IMR-90 (cell line): ENCODE data around the gene CCR3. TPM values are rescaled to one million over a fixed set of nuclear protein-coding genes. Genes with fewer than 3 reads are reported as not detected.

Experiments
- ATAC-seq: fragments of 200-7000 bp; cut with Tn5 transposase; 2 replicates; pipeline ENCODE4 v1.9.1; 2020; ENCODE audit warnings: low read depth, mild to moderate bottlenecking, moderate library complexity
- BruUV-seq: library from RNA; stranded (reverse); fragments of 400-500 nt; replicated peaks from 2 replicates; lab custom pipeline; 2021; lab: Mats Ljungman, UMichigan
- CTCF ChIA-PET: fragments of 300-600 bp; formaldehyde crosslinking; extraction: SDS; loops from one replicate; lab custom pipeline; 2021; ENCODE audit warnings: antibody characterized with exemption; lab: Yijun Ruan, JAX
- POLR2A ChIA-PET: fragments of 300-600 bp; sonication (Branson Sonifier 250); formaldehyde crosslinking; loops from one replicate; lab custom pipeline; 2022; ENCODE audit warnings: antibody characterized with exemption; ENCODE audit not compliant: unreplicated experiment; lab: Charles Lee
- DNase-seq: peaks from one replicate; pipeline ENCODE4 v3.0.0; 2013
- H2AFZ ChIP-seq: replicated peaks from 2 replicates; pipeline ENCODE3; 2013; ENCODE audit warnings: low read length, mild to moderate bottlenecking; ENCODE audit not compliant: poor library complexity
- H2AK5ac ChIP-seq: 2 replicates; pipeline ENCODE4 v1.6.1; 2013; ENCODE audit warnings: low read depth, low read length, inconsistent platforms
- H2AK9ac ChIP-seq: replicated peaks from 2 replicates; pipeline ENCODE3; 2013; ENCODE audit warnings: mild to moderate bottlenecking, low read depth, low read length, moderate library complexity; ENCODE audit not compliant: poor library complexity
- H2BK120ac ChIP-seq: 2 replicates; pipeline ENCODE4 v1.6.1; 2013; ENCODE audit warnings: low read depth, low read length, inconsistent platforms
- H2BK15ac ChIP-seq: 3 replicates; pipeline ENCODE4 v1.6.1; 2013; ENCODE audit warnings: low read depth, low read length, inconsistent platforms
- H2BK20ac ChIP-seq: 2 replicates; pipeline ENCODE4 v1.6.1; 2013; ENCODE audit warnings: low read depth, mild to moderate bottlenecking, inconsistent platforms, low read length, moderate library complexity
- H2BK5ac ChIP-seq: 2 replicates; pipeline ENCODE4 v1.6.1; 2013; ENCODE audit warnings: mild to moderate bottlenecking, low read depth, low read length, inconsistent platforms; ENCODE audit not compliant: poor library complexity, severe bottlenecking
- H3K14ac ChIP-seq: replicated peaks from 2 replicates; pipeline ENCODE4 v1.6.1; 2013; ENCODE audit warnings: low read depth, low read length, inconsistent platforms
- H3K18ac ChIP-seq: 2 replicates; pipeline ENCODE4 v1.6.1; 2013; ENCODE audit warnings: low read depth, low read length, control low read depth
- H3K23ac ChIP-seq: 2 replicates; pipeline ENCODE4 v1.6.1; 2013; ENCODE audit warnings: low read depth, low read length, inconsistent platforms
- H3K27ac ChIP-seq: 2 replicates; pipeline ENCODE4 v1.5.1; 2013; ENCODE audit warnings: mild to moderate bottlenecking, control low read depth, low read length; ENCODE audit not compliant: insufficient read depth
- H3K27me3 ChIP-seq: 2 replicates; pipeline ENCODE4 v1.6.1; 2013; ENCODE audit warnings: low read length; ENCODE audit not compliant: control insufficient read depth, insufficient read depth
- H3K36me3 ChIP-seq: 2 replicates; pipeline ENCODE4 v1.6.1; 2013; ENCODE audit warnings: low read length, mixed read lengths; ENCODE audit not compliant: control insufficient read depth, insufficient read depth
- H3K4ac ChIP-seq: 2 replicates; pipeline ENCODE4 v1.6.1; 2013; ENCODE audit warnings: low read depth, low read length, inconsistent platforms
- H3K4me1 ChIP-seq: 2 replicates; pipeline ENCODE4 v1.6.1; 2013; ENCODE audit warnings: low read length, mixed read lengths; ENCODE audit not compliant: control insufficient read depth, insufficient read depth
- H3K4me2 ChIP-seq: 2 replicates; pipeline ENCODE4 v1.6.1; 2013; ENCODE audit warnings: low read depth, mild to moderate bottlenecking, control low read depth, low read length, moderate library complexity
- H3K4me3 ChIP-seq: 2 replicates; pipeline ENCODE4 v1.5.1; 2013; ENCODE audit warnings: low read depth, mild to moderate bottlenecking, control low read depth, low read length, moderate library complexity; ENCODE audit not compliant: insufficient read depth
- H3K56ac ChIP-seq: 2 replicates; pipeline ENCODE4 v1.6.1; 2013; ENCODE audit warnings: low read length, inconsistent platforms; ENCODE audit not compliant: insufficient read depth; ENCODE audit errors: extremely low read depth
- H3K79me1 ChIP-seq, 2 experiments: 2 replicates each; pipeline ENCODE4 v1.6.1; 2013; ENCODE audit warnings: low read length in 2 of 2, inconsistent platforms in 1 of 2, low read depth in 1 of 2
- H3K9ac ChIP-seq: 2 replicates; pipeline ENCODE4 v1.6.1; 2013; ENCODE audit warnings: low read depth, low read length, control low read depth
- H3K9me1 ChIP-seq: 2 replicates; pipeline ENCODE4 v1.6.1; 2013; ENCODE audit warnings: low read length, inconsistent platforms; ENCODE audit not compliant: insufficient read depth
- H3K9me3 ChIP-seq: 2 replicates; pipeline ENCODE4 v1.6.1; 2013; ENCODE audit warnings: low read length; ENCODE audit not compliant: control insufficient read depth, insufficient read depth
- H4K20me1 ChIP-seq: 2 replicates; pipeline ENCODE4 v1.6.1; 2013; ENCODE audit warnings: low read length, inconsistent platforms; ENCODE audit not compliant: insufficient read depth
- H4K5ac ChIP-seq: 2 replicates; pipeline ENCODE4 v1.6.1; 2013; ENCODE audit warnings: mild to moderate bottlenecking, low read depth, low read length, control low read depth
- H4K8ac ChIP-seq, 2 experiments: 2 replicates each; pipeline ENCODE4 v1.6.1; 2013; ENCODE audit warnings: low read depth in 2 of 2, low read length in 2 of 2, control low read depth in 1 of 2, inconsistent platforms in 1 of 2
- H4K91ac ChIP-seq: 2 replicates; pipeline ENCODE4 v1.6.1; 2013; ENCODE audit warnings: low read depth, low read length, inconsistent platforms; ENCODE audit not compliant: insufficient read depth
- BHLHE40 ChIP-seq: fragments of 150-350 bp; IDR thresholded peaks from 2 replicates; pipeline ENCODE4 v1.6.1; 2016; ENCODE audit warnings: mild to moderate bottlenecking, low read depth, low read length
- CEBPB ChIP-seq: IDR thresholded peaks from 2 replicates; pipeline ENCODE4 v1.6.1; 2012; ENCODE audit warnings: low read depth, low read length, improper control_type of control experiment
- CHD1 ChIP-seq: IDR thresholded peaks from 2 replicates; pipeline ENCODE4 v1.6.1; 2012; ENCODE audit warnings: low read depth, low read length, improper control_type of control experiment
- CTCF ChIP-seq: conservative IDR thresholded peaks from 2 replicates; pipeline ENCODE4 v1.5.1; 2012; ENCODE audit warnings: mild to moderate bottlenecking, low read depth, low read length, improper control_type of control experiment
- FOS ChIP-seq: fragments of 150-350 bp; IDR thresholded peaks from 2 replicates; pipeline ENCODE4 v1.6.1; 2016; ENCODE audit warnings: low read depth, low read length
- MAFK ChIP-seq: IDR thresholded peaks from 2 replicates; pipeline ENCODE4 v1.6.1; 2012; ENCODE audit warnings: low read depth, low read length, improper control_type of control experiment
- MAZ ChIP-seq: IDR thresholded peaks from 2 replicates; pipeline ENCODE4 v1.6.1; 2012; ENCODE audit warnings: low read depth, mild to moderate bottlenecking, low read length, improper control_type of control experiment, moderate library complexity, borderline replicate concordance
- NFE2L2 ChIP-seq: fragments of 150-350 bp; IDR thresholded peaks from 2 replicates; pipeline ENCODE4 v1.6.1; 2016; ENCODE audit warnings: low read depth, mild to moderate bottlenecking, low read length
- RAD21 ChIP-seq: IDR thresholded peaks from 2 replicates; pipeline ENCODE4 v1.6.1; 2012; ENCODE audit warnings: low read length, improper control_type of control experiment
- RCOR1 ChIP-seq: IDR thresholded peaks from 2 replicates; pipeline ENCODE4 v1.6.1; 2012; ENCODE audit warnings: mild to moderate bottlenecking, low read length, improper control_type of control experiment; ENCODE audit not compliant: insufficient replicate concordance
- USF2 ChIP-seq: fragments of 150-350 bp; IDR thresholded peaks from 2 replicates; pipeline ENCODE4 v1.6.1; 2017; ENCODE audit warnings: mild to moderate bottlenecking, antibody characterized with exemption, low read length, low read depth
- WGBS, 2 experiments: methylation state at CpG; one replicate each; pipeline versions ENCODE4 v1.1.5 to v1.1.7; 2013; ENCODE audit warnings: missing lambda C conversion rate in 2 of 2; ENCODE audit not compliant: insufficient read length in 1 of 2; ENCODE audit errors: extremely low coverage in 2 of 2; 5-methylcytosine and 5-hydroxymethylcytosine counted together
- dilution Hi-C: fragments of 300-500 bp; cut with HindIII; formaldehyde crosslinking; loops from one replicate; pipeline ENCODE4 v1.14.3; 2018; ENCODE audit warnings: low sequenced_read_pairs; ENCODE audit not compliant: unreplicated experiment
- in situ Hi-C: fragments of 300-500 bp; cut with MboI; formaldehyde crosslinking; loops from 3 replicates; pipeline ENCODE4 v1.14.3; 2019; ENCODE audit warnings: low sequenced_read_pairs, inconsistent platforms, mixed read lengths
- intact Hi-C: fragments of 100-400 bp; cut with micrococcal nuclease; formaldehyde crosslinking; loops from 2 replicates; pipeline ENCODE4 v1.10.0; 2022
- polyA plus RNA-seq, 3 experiments: library from polyadenylated mRNA; depleted of rRNA; stranded (reverse); fragments of >200 nt; gene quantifications; 2 replicates each; pipeline ENCODE4 v1.2.3, GENCODE V29; 2012; ENCODE audit warnings: low replicate concordance in 1 of 3
- total RNA-seq: library from RNA; depleted of rRNA; stranded (reverse); fragments of >200 nt; gene quantifications from 2 replicates; pipeline ENCODE4 v1.2.3, GENCODE V29; 2012

CCR3 gene
- total and polyA plus RNA-seq, 2 of the 4 experiments (the other 2 are of a cell fraction), result not detected

- Histone ChIP-seq H4K20me1 (no peaks in the 10 kb centered on the region), H3K4me1 (no peaks in the 10 kb centered on the region), H3K9ac (no peak overlapping the region), H4K91ac (no peak overlapping the region), H3K9me1 (no peaks in the 10 kb centered on the region), H2AK9ac (no peak overlapping the region), H3K18ac (no peak overlapping the region), H2BK20ac (no peak overlapping the region), H3K23ac (no peak overlapping the region), H3K79me1 (no peaks in the 10 kb centered on the region), H4K5ac (no peak overlapping the region), H2AK5ac (no peak overlapping the region), H3K27ac (no peak overlapping the region), H4K8ac (no peak overlapping the region), H2BK120ac (no peak overlapping the region), H3K9me3 (no peaks in the 10 kb centered on the region), H2BK5ac (no peak overlapping the region), H3K4me2 (no peak overlapping the region), H3K14ac (no peak overlapping the region), H3K56ac (no peak overlapping the region), H3K36me3 (no peaks in the 10 kb centered on the region), H3K27me3 (peaks cover 25% of the 10 kb centered on the region), H3K4me3 (no peak overlapping the region), H2AFZ (no peak overlapping the region), H3K4ac (no peak overlapping the region), H2BK15ac (no peak overlapping the region)
- WGBS, 2 experiments, result 63% methylated on average over 5 of the region's 7 CpGs; no CpG with 5 or more reads in 1 of the 2 experiments
- ChIA-PET CTCF (no interaction called here), POLR2A (no interaction called here)
- in situ Hi-C loops, result no loop called here
- DNase-seq, result no peak
- intact Hi-C loops, result no loop called here
- dilution Hi-C loops, result no loop called here
- ATAC-seq, result no peak
- TF ChIP-seq MAZ, result no peak
- no peak for TF ChIP-seq RAD21
- no peak for TF ChIP-seq CHD1
- TF ChIP-seq USF2, result no peak
- TF ChIP-seq BHLHE40, result no peak
- TF ChIP-seq NFE2L2, result no peak
- no peak for TF ChIP-seq FOS
- no peak for TF ChIP-seq RCOR1
- TF ChIP-seq MAFK, result no peak
- TF ChIP-seq CEBPB, result no peak
- TF ChIP-seq CTCF, result no peak
- BruUV-seq, result no TSS peak
Measured at GRCh38 chr3:46301122-46301835, 59.0 kb downstream of the CCR3 start.
